ENCODE measurements around the gene PGA3. TPM values are rescaled to one million over a fixed set of nuclear protein-coding genes. Genes with fewer than 3 reads are reported as not detected.

Gene PGA3
- total RNA-seq, 1 experiment from 2014 or later: not detected

DNA sequence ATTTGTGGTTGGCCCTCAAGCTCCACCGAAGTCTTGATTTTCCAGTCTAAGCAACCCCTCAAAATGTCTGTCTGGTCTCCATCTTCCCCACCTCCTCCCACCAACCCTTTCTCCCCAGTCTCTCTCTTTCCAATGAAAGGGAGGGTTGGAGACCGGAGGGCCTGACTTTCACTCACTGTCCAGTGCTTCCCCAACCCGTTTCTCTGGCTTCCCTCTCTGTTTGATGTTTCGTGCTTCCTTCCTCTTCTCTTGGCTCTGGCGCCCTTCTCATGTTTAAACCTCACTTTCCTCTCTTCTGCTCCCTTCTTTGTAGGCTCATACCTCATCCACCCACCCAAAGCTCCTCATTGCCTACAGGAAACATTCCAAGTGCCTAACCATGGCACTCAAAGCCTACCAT lies 31.0 kb upstream of the PGA3 start:
- Histone ChIP-seq H3K36me3 (ENCODE audit: control insufficient read depth in 1 of 2, insufficient read depth in 2 of 2, low read length in 2 of 2) (no peaks in the 10 kb centered on the region), H3K4me2 (ENCODE audit: low read length) (no peak overlapping the region), H2AFZ (ENCODE audit: low read depth, low read length, poor library complexity, severe bottlenecking) (no peak overlapping the region), H3K79me2 (ENCODE audit: insufficient read depth, low read length) (no peaks in the 10 kb centered on the region), H3K27me3 (ENCODE audit: insufficient read depth, low read length) (no peaks in the 10 kb centered on the region), H3K4me3 (replicated peaks in 1 of 2; ENCODE audit: low read depth in 1 of 2, low read length in 2 of 2) (no peak overlapping the region), H3K27ac (ENCODE audit: low read depth, low read length) (no peak overlapping the region), H3K9me3 (ENCODE audit: control insufficient read depth in 1 of 2, insufficient read depth in 1 of 2, low read depth in 1 of 2, low read length in 2 of 2) (no peaks in the 10 kb centered on the region), H3K9me2 (ENCODE audit: insufficient read depth) (no peaks in the 10 kb centered on the region), H3K4me1 (ENCODE audit: control insufficient read depth in 1 of 2, insufficient read depth in 2 of 2, low read length in 2 of 2) (no peaks in the 10 kb centered on the region), H3K9ac (ENCODE audit: low read length) (no peak overlapping the region), H4K20me1 (ENCODE audit: insufficient read depth) (no peaks in the 10 kb centered on the region)
- ChIA-PET RAD21 (ENCODE audit: low non-redundant PET in 1 of 2, low total read pairs in 2 of 2, uncharacterized antibody in 2 of 2, unreplicated experiment in 2 of 2) (no interaction called here), CTCF (no interaction called here), POLR2A (no interaction called here)
- ATAC-seq: no peak
- DNase-seq (ENCODE audit: low read depth, low spot score): no peak
- BruUV-seq (replicated peaks): no TSS peak
- intact Hi-C loops (cut with micrococcal nuclease): no loop called here
- TF ChIP-seq ZFX (IDR thresholded peaks at IDR 0.05): no peak
- TF ChIP-seq POLR2AphosphoS5 (IDR thresholded peaks at IDR 0.05; ENCODE audit: low read depth, low read length): no peak
- TF ChIP-seq POLR2A (IDR thresholded peaks at IDR 0.05; ENCODE audit: borderline replicate concordance, extremely low read depth, insufficient read depth, insufficient read length): no peak
- no peak for TF ChIP-seq SRF (IDR thresholded peaks at IDR 0.05; ENCODE audit: low read depth)
- TF ChIP-seq ELF1 (IDR thresholded peaks at IDR 0.05; ENCODE audit: borderline replicate concordance, low read depth): no peak
- TF ChIP-seq, protein P1, sequence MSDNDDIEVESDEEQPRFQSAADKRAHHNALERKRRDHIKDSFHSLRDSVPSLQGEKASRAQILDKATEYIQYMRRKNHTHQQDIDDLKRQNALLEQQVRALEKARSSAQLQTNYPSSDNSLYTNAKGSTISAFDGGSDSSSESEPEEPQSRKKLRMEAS (IDR thresholded peaks at IDR 0.05): no peak
- TF ChIP-seq TCF7L2 (IDR thresholded peaks at IDR 0.05; ENCODE audit: borderline replicate concordance, extremely low read depth, insufficient read depth, insufficient read length): no peak
- TF ChIP-seq, protein P2, sequence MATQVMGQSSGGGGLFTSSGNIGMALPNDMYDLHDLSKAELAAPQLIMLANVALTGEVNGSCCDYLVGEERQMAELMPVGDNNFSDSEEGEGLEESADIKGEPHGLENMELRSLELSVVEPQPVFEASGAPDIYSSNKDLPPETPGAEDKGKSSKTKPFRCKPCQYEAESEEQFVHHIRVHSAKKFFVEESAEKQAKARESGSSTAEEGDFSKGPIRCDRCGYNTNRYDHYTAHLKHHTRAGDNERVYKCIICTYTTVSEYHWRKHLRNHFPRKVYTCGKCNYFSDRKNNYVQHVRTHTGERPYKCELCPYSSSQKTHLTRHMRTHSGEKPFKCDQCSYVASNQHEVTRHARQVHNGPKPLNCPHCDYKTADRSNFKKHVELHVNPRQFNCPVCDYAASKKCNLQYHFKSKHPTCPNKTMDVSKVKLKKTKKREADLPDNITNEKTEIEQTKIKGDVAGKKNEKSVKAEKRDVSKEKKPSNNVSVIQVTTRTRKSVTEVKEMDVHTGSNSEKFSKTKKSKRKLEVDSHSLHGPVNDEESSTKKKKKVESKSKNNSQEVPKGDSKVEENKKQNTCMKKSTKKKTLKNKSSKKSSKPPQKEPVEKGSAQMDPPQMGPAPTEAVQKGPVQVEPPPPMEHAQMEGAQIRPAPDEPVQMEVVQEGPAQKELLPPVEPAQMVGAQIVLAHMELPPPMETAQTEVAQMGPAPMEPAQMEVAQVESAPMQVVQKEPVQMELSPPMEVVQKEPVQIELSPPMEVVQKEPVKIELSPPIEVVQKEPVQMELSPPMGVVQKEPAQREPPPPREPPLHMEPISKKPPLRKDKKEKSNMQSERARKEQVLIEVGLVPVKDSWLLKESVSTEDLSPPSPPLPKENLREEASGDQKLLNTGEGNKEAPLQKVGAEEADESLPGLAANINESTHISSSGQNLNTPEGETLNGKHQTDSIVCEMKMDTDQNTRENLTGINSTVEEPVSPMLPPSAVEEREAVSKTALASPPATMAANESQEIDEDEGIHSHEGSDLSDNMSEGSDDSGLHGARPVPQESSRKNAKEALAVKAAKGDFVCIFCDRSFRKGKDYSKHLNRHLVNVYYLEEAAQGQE (IDR thresholded peaks at IDR 0.05; ENCODE audit: low read depth): no peak
- TF ChIP-seq YY1 (IDR thresholded peaks at IDR 0.05; ENCODE audit: extremely low read depth, insufficient replicate concordance, low read depth, low read length): no peak
- TF ChIP-seq RAD21 (IDR thresholded peaks at IDR 0.05; ENCODE audit: low read depth): no peak
- TF ChIP-seq, protein P3, sequence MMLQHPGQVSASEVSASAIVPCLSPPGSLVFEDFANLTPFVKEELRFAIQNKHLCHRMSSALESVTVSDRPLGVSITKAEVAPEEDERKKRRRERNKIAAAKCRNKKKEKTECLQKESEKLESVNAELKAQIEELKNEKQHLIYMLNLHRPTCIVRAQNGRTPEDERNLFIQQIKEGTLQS (IDR thresholded peaks at IDR 0.05): no peak
- no peak for TF ChIP-seq EGR1 (IDR thresholded peaks at IDR 0.05; ENCODE audit: low read depth)
- no peak for TF ChIP-seq SIN3A (IDR thresholded peaks at IDR 0.05; ENCODE audit: low read depth)
- TF ChIP-seq, protein P4, sequence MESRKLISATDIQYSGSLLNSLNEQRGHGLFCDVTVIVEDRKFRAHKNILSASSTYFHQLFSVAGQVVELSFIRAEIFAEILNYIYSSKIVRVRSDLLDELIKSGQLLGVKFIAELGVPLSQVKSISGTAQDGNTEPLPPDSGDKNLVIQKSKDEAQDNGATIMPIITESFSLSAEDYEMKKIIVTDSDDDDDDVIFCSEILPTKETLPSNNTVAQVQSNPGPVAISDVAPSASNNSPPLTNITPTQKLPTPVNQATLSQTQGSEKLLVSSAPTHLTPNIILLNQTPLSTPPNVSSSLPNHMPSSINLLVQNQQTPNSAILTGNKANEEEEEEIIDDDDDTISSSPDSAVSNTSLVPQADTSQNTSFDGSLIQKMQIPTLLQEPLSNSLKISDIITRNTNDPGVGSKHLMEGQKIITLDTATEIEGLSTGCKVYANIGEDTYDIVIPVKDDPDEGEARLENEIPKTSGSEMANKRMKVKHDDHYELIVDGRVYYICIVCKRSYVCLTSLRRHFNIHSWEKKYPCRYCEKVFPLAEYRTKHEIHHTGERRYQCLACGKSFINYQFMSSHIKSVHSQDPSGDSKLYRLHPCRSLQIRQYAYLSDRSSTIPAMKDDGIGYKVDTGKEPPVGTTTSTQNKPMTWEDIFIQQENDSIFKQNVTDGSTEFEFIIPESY (IDR thresholded peaks at IDR 0.05; ENCODE audit: extremely low read depth, insufficient replicate concordance, low read length): no peak
